WTC11 (cell line): ENCODE results near the gene RREB1.

Experiments
- ATF3 ChIP-seq: sonication (generic); formaldehyde crosslinking; conservative IDR thresholded peaks from 2 replicates; pipeline ENCODE4 v1.8.1; 2022; ENCODE audit warnings: mild to moderate bottlenecking, missing genetic modification reagents
- ELF4 ChIP-seq: sonication (generic); formaldehyde crosslinking; IDR thresholded peaks from 2 replicates; pipeline ENCODE4 v1.8.1; 2022; ENCODE audit warnings: low read depth, mild to moderate bottlenecking, moderate library complexity, missing genetic modification reagents
- IRF2 ChIP-seq: sonication (generic); formaldehyde crosslinking; IDR thresholded peaks from 2 replicates; pipeline ENCODE4 v1.8.0; 2022; ENCODE audit warnings: low read depth, missing genetic modification reagents, borderline replicate concordance
- KAT7 ChIP-seq: sonication (generic); formaldehyde crosslinking; IDR thresholded peaks from 2 replicates; pipeline ENCODE4 v1.8.1; 2023; ENCODE audit warnings: missing genetic modification reagents, mild to moderate bottlenecking, borderline replicate concordance
- NFYB ChIP-seq: sonication (generic); formaldehyde crosslinking; conservative IDR thresholded peaks from 2 replicates; pipeline ENCODE4 v1.8.0; 2022; ENCODE audit warnings: low read depth, missing genetic modification reagents
- PRRX2 ChIP-seq: fragments of 250-450 bp; sonication (Bioruptor Pico); IDR thresholded peaks from 2 replicates; pipeline ENCODE4 v1.8.0; 2021; ENCODE audit warnings: mild to moderate bottlenecking
- SMAD3 ChIP-seq: sonication (generic); formaldehyde crosslinking; IDR thresholded peaks from 2 replicates; pipeline ENCODE4 v1.8.0; 2022; ENCODE audit warnings: missing genetic modification reagents, mild to moderate bottlenecking, borderline replicate concordance
- TP53 ChIP-seq: sonication (generic); formaldehyde crosslinking; IDR thresholded peaks from 2 replicates; pipeline ENCODE4 v1.8.1; 2023; ENCODE audit warnings: mild to moderate bottlenecking, missing genetic modification reagents
- TF ChIP-seq, protein P1 (sequence below): sonication (generic); formaldehyde crosslinking; IDR thresholded peaks from 2 replicates; pipeline ENCODE4 v1.8.0; 2023; ENCODE audit warnings: missing genetic modification reagents, mild to moderate bottlenecking, borderline replicate concordance
- TF ChIP-seq, protein P2 (sequence below): sonication (generic); formaldehyde crosslinking; IDR thresholded peaks from 2 replicates; pipeline ENCODE4 v1.8.1; 2023; ENCODE audit warnings: mild to moderate bottlenecking, missing genetic modification reagents
- TF ChIP-seq, protein P3 (sequence below): fragments of 200-600 bp; IDR thresholded peaks from 2 replicates; pipeline ENCODE4 v1.8.0; 2022; ENCODE audit warnings: antibody characterized with exemption
- TF ChIP-seq, protein P4 (sequence below): sonication (generic); formaldehyde crosslinking; IDR thresholded peaks from 2 replicates; pipeline ENCODE4 v1.8.0; 2022; ENCODE audit warnings: mild to moderate bottlenecking, missing genetic modification reagents
- TF ChIP-seq, protein P5 (sequence below): sonication (generic); formaldehyde crosslinking; IDR thresholded peaks from 2 replicates; pipeline ENCODE4 v1.8.1; 2023; ENCODE audit warnings: mild to moderate bottlenecking, missing genetic modification reagents
- TF ChIP-seq, protein P6 (sequence below): sonication (generic); formaldehyde crosslinking; IDR thresholded peaks from 2 replicates; pipeline ENCODE4 v1.8.1; 2023; ENCODE audit warnings: mild to moderate bottlenecking, moderate library complexity, missing genetic modification reagents

DNA sequence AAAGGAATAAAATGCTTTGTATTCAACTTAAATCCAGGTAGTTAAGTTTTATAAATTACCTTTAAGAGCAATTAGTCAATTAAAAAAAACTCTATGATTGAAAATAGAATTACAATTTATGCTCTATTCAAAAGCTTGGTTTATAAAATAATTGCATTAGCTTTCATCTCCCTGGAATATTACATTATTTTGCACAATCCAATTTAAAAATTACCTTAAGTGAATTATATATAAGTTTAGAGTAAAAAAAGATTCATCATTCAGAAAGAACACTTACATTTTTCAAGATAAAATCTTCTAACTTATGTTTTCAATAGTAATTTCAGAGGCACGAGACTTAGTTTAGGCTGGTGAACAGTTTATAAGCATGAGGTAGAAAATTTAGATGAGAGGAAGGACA lies 190.4 kb downstream of the RREB1 start:
- TF ChIP-seq, protein P1, sequence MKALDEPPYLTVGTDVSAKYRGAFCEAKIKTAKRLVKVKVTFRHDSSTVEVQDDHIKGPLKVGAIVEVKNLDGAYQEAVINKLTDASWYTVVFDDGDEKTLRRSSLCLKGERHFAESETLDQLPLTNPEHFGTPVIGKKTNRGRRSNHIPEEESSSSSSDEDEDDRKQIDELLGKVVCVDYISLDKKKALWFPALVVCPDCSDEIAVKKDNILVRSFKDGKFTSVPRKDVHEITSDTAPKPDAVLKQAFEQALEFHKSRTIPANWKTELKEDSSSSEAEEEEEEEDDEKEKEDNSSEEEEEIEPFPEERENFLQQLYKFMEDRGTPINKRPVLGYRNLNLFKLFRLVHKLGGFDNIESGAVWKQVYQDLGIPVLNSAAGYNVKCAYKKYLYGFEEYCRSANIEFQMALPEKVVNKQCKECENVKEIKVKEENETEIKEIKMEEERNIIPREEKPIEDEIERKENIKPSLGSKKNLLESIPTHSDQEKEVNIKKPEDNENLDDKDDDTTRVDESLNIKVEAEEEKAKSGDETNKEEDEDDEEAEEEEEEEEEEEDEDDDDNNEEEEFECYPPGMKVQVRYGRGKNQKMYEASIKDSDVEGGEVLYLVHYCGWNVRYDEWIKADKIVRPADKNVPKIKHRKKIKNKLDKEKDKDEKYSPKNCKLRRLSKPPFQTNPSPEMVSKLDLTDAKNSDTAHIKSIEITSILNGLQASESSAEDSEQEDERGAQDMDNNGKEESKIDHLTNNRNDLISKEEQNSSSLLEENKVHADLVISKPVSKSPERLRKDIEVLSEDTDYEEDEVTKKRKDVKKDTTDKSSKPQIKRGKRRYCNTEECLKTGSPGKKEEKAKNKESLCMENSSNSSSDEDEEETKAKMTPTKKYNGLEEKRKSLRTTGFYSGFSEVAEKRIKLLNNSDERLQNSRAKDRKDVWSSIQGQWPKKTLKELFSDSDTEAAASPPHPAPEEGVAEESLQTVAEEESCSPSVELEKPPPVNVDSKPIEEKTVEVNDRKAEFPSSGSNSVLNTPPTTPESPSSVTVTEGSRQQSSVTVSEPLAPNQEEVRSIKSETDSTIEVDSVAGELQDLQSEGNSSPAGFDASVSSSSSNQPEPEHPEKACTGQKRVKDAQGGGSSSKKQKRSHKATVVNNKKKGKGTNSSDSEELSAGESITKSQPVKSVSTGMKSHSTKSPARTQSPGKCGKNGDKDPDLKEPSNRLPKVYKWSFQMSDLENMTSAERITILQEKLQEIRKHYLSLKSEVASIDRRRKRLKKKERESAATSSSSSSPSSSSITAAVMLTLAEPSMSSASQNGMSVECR, result no peak
- TF ChIP-seq, protein P2, sequence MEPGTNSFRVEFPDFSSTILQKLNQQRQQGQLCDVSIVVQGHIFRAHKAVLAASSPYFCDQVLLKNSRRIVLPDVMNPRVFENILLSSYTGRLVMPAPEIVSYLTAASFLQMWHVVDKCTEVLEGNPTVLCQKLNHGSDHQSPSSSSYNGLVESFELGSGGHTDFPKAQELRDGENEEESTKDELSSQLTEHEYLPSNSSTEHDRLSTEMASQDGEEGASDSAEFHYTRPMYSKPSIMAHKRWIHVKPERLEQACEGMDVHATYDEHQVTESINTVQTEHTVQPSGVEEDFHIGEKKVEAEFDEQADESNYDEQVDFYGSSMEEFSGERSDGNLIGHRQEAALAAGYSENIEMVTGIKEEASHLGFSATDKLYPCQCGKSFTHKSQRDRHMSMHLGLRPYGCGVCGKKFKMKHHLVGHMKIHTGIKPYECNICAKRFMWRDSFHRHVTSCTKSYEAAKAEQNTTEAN, result no peak
- TF ChIP-seq, protein P3, sequence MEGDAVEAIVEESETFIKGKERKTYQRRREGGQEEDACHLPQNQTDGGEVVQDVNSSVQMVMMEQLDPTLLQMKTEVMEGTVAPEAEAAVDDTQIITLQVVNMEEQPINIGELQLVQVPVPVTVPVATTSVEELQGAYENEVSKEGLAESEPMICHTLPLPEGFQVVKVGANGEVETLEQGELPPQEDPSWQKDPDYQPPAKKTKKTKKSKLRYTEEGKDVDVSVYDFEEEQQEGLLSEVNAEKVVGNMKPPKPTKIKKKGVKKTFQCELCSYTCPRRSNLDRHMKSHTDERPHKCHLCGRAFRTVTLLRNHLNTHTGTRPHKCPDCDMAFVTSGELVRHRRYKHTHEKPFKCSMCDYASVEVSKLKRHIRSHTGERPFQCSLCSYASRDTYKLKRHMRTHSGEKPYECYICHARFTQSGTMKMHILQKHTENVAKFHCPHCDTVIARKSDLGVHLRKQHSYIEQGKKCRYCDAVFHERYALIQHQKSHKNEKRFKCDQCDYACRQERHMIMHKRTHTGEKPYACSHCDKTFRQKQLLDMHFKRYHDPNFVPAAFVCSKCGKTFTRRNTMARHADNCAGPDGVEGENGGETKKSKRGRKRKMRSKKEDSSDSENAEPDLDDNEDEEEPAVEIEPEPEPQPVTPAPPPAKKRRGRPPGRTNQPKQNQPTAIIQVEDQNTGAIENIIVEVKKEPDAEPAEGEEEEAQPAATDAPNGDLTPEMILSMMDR, result no peak
- TF ChIP-seq TP53 (no peak), ATF3 (CRISPR knock-in tag) (no peak), KAT7 (CRISPR knock-in tag) (no peak), PRRX2 (CRISPR knock-in tag) (no peak), ELF4 (CRISPR knock-in tag) (no peak), NFYB (CRISPR knock-in tag) (no peak), SMAD3 (CRISPR knock-in tag) (no peak), IRF2 (CRISPR knock-in tag) (no peak)
- TF ChIP-seq, protein P4, sequence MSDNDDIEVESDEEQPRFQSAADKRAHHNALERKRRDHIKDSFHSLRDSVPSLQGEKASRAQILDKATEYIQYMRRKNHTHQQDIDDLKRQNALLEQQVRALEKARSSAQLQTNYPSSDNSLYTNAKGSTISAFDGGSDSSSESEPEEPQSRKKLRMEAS (CRISPR knock-in tag), result no peak
- TF ChIP-seq, protein P5, sequence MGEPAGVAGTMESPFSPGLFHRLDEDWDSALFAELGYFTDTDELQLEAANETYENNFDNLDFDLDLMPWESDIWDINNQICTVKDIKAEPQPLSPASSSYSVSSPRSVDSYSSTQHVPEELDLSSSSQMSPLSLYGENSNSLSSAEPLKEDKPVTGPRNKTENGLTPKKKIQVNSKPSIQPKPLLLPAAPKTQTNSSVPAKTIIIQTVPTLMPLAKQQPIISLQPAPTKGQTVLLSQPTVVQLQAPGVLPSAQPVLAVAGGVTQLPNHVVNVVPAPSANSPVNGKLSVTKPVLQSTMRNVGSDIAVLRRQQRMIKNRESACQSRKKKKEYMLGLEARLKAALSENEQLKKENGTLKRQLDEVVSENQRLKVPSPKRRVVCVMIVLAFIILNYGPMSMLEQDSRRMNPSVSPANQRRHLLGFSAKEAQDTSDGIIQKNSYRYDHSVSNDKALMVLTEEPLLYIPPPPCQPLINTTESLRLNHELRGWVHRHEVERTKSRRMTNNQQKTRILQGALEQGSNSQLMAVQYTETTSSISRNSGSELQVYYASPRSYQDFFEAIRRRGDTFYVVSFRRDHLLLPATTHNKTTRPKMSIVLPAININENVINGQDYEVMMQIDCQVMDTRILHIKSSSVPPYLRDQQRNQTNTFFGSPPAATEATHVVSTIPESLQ, result no peak
- TF ChIP-seq, protein P6, sequence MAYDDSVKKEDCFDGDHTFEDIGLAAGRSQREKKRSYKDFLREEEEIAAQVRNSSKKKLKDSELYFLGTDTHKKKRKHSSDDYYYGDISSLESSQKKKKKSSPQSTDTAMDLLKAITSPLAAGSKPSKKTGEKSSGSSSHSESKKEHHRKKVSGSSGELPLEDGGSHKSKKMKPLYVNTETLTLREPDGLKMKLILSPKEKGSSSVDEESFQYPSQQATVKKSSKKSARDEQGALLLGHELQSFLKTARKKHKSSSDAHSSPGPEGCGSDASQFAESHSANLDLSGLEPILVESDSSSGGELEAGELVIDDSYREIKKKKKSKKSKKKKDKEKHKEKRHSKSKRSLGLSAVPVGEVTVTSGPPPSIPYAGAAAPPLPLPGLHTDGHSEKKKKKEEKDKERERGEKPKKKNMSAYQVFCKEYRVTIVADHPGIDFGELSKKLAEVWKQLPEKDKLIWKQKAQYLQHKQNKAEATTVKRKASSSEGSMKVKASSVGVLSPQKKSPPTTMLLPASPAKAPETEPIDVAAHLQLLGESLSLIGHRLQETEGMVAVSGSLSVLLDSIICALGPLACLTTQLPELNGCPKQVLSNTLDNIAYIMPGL (CRISPR knock-in tag), result no peak
